ENCODE results near the gene THSD4.
A peak's percentile ranks its signal among the peaks of the same experiment; 100 is the strongest.
"Not testable (repeated sequence)": the region's sequence is repeated elsewhere in the genome, so short reads cannot be mapped to it uniquely, and the experiment has no call there.

THSD4 gene

GRCh38 chr15:71149646-71150557 is 34.6 kb downstream of the THSD4 start:
- DNase-seq (ENCODE audit: low read depth) = no peak

DNA sequence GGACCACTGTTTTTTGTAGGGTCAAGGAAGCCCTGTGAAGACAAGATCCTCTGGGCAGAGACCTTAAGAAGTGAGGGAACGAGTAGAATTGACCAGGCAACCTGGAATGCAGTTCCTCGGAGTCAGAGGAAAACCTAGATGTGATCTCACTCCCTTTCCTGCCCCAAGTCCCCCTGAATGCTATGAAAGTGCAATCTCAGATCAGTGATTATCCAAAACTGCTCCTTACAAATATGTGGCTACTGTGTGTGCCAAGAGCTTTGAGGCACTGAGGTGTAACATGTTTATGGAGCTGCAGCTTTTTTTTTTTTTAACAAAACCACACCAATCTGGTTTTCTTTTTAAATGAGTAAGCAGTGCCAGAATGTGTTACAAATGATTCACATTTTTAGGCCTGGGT is 35.8 kb downstream of the THSD4 start:
- no peak for DNase-seq (ENCODE audit: low read depth)

- no peak for DNase-seq (ENCODE audit: low read depth)
These were observed 37.3 kb downstream of the THSD4 start for GRCh38 chr15:71152542-71152941.

DNA sequence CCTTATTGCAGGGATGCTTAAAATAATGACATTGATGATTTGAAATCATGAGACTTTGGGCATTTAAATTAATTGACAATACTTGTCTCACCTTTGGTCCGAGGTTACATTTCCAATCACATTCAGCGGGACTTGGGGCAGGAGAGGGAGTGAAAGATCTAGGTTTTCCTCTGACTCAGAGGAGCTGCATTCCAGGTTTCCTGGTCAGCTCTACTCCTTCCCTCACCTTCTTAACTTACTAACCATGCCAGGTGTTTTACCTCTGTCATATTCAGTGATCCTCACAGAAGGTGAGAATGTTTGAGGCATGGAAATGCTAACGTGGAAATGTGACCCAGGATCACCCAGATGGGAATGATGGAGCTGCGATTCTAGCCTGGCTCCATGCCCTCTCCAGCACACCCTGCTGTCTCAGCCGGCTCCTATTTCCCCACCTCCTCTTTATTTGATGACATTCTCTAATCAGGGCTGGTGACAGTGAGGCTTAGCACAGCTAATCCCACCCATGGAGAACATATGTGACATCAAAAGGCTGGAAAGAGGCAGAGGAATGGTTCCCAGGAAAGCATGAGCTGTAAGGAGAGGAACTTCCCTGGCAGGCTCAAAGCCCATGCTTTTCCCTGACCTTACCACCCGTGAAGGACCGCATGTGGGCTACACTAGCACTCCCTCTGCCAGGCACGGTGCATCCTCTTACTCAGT is 38.7 kb downstream of the THSD4 start:
- DNase-seq (ENCODE audit: low read depth) = no peak

DNA sequence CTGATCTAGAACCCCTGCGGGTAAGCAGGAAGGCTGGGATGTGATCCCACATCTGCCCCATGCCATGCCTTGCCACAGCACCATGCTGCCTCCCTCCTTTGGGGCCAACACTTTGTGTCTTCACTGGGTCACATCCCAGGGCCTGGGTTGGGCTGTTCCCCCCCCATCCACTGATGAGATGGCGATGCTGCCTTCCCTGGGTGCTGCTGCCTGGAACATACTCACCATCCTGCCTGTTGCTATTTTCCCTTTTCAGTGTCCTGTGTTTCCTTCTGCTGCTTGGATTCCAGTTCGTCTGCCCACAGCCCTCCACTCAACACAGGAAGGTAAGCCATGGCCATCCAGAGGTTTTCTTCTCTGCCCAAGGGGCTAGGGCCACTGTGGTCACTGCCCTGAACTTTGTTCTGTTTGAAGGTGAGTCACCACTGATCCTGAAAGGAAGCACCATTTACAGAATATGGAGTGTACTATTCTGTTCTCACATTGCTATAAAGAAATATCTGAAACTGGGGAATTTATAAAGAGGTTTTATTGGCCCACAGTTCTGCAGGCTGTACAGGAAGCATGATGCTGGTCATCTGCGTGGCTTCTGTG is 39.4 kb downstream of the THSD4 start:
- DNase-seq (ENCODE audit: low read depth) = no peak

- DNase-seq (ENCODE audit: low read depth) = peak; percentile 14
These were observed 40.3 kb downstream of the THSD4 start for GRCh38 chr15:71155534-71155933.

- DNase-seq (ENCODE audit: low read depth) = no peak
These were observed 45.7 kb downstream of the THSD4 start for GRCh38 chr15:71160976-71161375.

DNA sequence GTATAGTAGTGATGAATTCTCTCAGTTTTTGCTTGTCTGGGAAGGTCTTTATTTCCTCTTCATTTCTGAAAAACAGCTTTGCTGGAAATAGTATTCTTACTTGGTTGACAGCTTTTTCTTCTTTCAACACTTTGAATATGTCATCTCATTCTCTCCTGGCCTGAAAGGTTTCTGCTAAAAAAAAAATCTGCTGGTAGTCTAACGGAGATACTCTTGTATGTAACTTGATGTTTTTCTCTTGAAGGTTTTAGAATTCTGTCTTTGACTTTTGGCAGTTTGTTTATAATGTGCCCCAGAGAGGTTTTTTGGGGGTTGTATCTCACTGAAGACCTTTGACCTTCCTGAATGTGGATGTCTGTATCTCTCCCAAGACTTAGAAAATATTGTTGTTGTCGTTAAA is 47.0 kb downstream of the THSD4 start:
- no peak for DNase-seq (ENCODE audit: low read depth)

DNA sequence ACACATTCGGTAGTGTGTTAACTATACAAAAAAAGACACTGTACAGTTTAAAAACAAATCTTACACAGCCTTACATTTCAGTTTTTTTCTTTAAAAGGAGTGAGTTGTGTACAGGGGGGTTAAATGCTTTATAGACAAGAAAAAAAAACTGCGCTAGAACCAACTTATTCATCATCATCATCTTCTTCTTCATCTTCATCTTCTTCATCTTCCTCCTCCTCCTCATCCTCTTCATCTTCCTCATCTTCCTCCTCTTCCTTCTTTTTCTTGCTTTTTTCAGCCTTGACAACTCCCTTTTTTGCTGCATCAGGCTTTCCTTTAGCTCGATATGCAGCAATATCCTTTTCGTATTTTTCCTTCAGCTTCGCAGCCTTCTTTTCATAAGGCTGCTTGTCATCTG is 49.3 kb downstream of the THSD4 start:
- DNase-seq (ENCODE audit: low read depth) = not testable (repeated sequence)

GRCh38 chr15:71167445-71168165 is 52.3 kb downstream of the THSD4 start:
- no peak for DNase-seq (ENCODE audit: low read depth)

DNA sequence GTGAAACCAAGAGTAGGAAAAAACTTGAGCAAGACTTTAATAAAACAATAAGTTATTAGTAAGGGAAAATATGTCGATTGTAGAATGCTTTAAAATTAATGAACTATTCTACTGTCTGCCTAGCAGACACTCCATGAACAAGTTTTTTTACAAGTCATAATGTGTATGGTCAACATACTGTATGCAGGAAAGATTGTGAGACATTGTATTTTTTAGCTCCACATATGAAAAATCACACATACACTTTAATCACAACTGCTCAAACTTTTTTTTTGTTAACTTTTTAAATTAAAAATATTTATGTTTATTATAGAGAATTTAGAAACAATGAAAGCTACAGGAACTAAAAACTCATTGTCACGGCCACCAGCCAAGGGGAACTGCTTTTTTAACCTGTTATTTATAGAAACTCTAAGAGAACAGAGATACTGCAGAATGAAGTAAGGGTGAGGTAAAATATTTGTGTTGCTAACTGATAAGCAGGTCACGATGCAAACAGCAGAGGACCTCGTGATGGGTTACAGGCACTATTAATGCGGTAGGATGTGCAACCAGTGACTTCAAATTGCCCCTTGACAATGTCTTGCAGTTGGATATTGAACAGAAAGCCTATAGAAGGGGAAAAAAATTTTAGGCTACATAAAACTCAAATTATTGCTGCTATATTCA is 53.0 kb downstream of the THSD4 start:
- DNase-seq (ENCODE audit: low read depth) = peak; percentile 29

- DNase-seq (ENCODE audit: low read depth) = no peak
These were observed 54.9 kb downstream of the THSD4 start for GRCh38 chr15:71170163-71170562.

DNA sequence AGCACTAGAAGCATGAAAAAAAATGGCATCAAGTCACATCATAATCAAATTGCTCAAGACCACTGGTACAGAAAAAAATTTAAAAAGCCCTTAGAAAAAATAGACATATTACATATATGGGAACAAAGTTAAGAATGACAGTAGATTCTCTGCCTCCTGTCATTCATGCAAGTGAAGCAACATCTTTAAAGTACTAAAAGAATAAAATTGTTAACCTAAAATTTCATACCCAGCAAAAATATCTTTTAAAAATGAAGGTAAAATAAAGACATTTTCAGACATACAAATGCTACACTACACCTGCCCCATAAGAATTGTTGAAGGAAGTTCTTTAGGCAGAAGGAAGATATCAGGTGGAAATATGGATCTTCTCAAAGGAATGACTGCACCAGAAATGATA is 55.9 kb downstream of the THSD4 start:
- DNase-seq (ENCODE audit: low read depth) = no peak

DNA sequence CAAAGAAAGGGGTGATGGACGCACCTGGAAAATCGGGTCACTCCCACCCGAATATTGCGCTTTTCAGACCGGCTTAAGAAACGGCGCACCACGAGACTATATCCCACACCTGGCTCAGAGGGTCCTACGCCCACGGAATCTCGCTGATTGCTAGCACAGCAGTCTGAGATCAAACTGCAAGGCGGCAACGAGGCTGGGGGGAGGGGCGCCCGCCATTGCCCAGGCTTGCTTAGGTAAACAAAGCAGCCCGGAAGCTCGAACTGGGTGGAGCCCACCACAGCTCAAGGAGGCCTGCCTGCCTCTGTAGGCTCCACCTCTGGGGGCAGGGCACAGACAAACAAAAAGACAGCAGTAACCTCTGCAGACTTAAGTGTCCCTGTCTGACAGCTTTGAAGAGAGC is 59.1 kb downstream of the THSD4 start:
- DNase-seq (ENCODE audit: low read depth) = not testable (repeated sequence)

- no peak for DNase-seq (ENCODE audit: low read depth)
These were observed 65.9 kb downstream of the THSD4 start for GRCh38 chr15:71180986-71181853.

DNA sequence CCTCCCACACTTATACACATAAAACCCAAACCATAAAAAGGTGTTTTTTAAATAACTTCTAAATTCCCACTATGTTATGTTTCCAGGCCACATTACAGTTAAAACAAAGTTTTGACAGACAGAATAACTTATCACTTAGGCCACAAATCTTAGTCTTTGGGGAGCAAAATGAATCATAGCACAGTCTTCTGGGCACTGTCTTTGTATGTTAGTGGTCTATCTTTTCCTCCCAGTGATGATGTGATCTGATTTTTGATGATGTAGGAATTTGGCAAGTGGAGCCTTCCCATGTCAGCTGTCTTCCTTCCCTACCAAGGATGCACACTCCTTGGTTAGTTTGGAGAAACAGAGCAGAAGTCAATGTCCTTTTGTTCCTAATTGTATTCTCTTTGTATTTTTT is 67.3 kb downstream of the THSD4 start:
- DNase-seq (ENCODE audit: low read depth) = no peak

- DNase-seq (ENCODE audit: low read depth) = no peak
These were observed 67.8 kb downstream of the THSD4 start for GRCh38 chr15:71183063-71183462.

- DNase-seq (ENCODE audit: low read depth) = no peak
These were observed 70.4 kb downstream of the THSD4 start for GRCh38 chr15:71185706-71186105.

DNA sequence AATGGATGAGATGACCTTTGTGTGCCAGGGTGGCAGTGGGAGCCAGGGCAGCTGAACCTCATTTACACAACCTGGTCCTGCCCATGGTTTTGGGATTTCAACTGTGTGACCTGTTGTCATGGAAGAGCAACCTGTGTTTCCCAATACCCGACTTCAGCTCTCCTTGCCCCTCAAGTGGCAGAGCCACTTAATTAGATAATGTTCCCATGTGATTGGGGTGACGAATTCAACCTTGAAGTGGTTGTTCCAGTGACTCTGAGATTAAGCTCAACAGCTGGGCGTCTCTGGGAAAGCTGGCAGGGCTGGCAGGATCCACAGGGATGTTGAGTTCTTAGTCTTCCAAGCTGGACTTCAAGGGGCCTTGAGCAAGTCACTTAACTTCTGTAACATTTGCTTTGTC is 71.0 kb downstream of the THSD4 start:
- no peak for DNase-seq (ENCODE audit: low read depth)

DNA sequence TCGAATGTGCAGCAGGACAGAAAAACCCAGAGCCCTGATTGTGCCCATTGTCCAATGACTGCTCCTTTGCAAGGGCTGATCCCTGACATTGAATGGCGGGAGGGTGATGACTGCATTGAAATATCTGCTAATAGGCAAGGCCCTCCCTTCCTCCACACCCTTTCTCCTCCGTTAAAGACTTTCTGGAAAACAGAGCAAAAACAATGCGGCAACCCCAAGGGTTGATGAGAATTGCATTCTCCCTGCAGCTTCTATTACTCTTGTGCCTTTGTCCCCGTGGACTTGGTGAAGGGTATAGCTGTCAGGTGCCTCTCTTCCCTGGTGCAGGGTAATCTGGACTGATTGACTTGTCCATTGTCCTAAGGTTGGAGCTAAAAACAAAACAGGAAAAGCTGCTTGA is 71.8 kb downstream of the THSD4 start:
- no peak for DNase-seq (ENCODE audit: low read depth)

DNA sequence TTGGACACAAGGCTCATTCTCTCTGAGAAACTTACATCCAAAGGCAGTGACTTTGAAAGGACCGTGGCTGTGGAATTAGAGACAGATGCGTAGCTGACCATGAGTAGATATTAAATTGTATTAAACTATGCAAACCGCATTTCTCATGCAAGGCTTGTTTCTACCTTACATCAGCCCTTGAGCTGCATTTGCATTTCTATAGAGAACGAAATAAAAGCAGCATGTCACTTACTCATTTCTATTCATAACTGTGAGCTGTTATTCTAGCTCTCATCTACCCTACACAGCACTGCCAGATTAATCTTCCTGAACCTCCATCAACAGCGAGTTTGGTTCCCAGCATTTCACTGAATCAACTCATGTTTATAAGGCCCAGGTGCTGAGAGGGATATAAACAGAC is 72.3 kb downstream of the THSD4 start:
- no peak for DNase-seq (ENCODE audit: low read depth)

All from CMK (cell line).